ENCODE data around the gene ITGB3. TPM values are rescaled to one million over a fixed set of nuclear protein-coding genes. Genes with fewer than 3 reads are reported as not detected.

ITGB3 gene
- total RNA-seq, 1 donor from 2014 or later: 174 TPM

DNA sequence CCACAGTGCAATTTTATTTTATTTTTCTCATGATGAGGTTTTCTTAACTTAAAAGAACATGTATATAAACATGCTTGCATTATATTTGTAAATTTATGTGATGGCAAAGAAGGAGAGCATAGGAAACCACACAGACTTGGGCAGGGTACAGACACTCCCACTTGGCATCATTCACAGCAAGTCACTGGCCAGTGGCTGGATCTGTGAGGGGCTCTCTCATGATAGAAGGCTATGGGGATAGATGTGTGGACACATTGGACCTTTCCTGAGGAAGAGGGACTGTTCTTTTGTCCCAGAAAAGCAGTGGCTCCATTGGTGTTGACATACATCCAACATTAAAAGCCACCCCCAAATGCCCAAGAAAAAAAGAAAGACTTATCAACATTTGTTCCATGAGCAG lies 57.8 kb downstream of the ITGB3 start:
- Histone ChIP-seq H3K4me3 (ENCODE audit: low read depth, low read length) (no peak overlapping the region), H3K36me3 (ENCODE audit: control insufficient read depth, insufficient read depth, low read length) (peaks cover 7% of the 10 kb centered on the region), H3K27me3 (ENCODE audit: control insufficient read depth, insufficient read depth, low read length) (no peaks in the 10 kb centered on the region)
- no peak for DNase-seq (ENCODE audit: low read depth)
- TF ChIP-seq, protein P1, sequence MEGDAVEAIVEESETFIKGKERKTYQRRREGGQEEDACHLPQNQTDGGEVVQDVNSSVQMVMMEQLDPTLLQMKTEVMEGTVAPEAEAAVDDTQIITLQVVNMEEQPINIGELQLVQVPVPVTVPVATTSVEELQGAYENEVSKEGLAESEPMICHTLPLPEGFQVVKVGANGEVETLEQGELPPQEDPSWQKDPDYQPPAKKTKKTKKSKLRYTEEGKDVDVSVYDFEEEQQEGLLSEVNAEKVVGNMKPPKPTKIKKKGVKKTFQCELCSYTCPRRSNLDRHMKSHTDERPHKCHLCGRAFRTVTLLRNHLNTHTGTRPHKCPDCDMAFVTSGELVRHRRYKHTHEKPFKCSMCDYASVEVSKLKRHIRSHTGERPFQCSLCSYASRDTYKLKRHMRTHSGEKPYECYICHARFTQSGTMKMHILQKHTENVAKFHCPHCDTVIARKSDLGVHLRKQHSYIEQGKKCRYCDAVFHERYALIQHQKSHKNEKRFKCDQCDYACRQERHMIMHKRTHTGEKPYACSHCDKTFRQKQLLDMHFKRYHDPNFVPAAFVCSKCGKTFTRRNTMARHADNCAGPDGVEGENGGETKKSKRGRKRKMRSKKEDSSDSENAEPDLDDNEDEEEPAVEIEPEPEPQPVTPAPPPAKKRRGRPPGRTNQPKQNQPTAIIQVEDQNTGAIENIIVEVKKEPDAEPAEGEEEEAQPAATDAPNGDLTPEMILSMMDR (IDR thresholded peaks at IDR 0.05; ENCODE audit: insufficient read depth, low read length, poor library complexity, severe bottlenecking): no peak

DNA sequence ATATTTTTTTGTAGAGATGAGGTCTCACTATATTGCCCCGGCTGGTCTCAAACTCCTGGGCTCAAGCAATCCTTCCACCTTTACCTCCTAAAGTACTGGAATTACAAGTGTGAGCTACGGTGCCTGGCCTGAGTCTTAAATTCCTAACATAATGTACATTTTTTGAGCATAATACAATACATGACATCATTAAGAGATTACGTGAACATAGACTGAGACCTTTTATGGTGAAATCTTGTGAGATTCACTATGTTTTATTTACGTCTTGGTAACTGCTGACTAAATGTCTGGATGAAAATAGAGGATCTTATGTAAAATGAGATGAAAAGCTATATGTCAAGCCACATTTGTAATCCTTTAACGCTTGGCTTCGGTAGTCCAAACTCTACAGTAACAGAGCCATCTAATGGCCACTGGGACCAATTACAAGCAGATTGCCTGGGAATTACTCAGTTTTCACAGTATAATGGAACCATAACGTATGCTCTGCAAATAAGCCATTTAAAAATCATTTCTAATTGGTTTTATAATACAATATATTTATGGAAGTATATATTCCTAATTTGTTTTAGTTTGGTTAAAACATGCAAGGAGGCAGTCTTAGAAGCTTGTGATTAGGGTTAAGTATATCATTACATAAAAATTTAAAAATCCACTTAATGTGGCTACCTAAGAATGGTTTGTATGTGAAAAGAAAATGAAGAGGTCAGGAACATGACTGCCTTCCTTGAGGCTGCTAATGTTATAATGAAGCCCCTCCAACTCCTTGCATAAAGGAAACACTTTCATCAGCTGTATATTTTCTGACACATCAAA lies 62.0 kb downstream of the ITGB3 start:
- H3K27me3 ChIP-seq (ENCODE audit: control insufficient read depth, insufficient read depth, low read length): no peaks in the 10 kb centered on the region
- no peak overlapping the region for H3K4me3 ChIP-seq (ENCODE audit: low read depth, low read length)
- TF ChIP-seq, protein P1 (IDR thresholded peaks at IDR 0.05; ENCODE audit: insufficient read depth, low read length, poor library complexity, severe bottlenecking): peak; percentile 55
- no peak for DNase-seq (ENCODE audit: low read depth)
- H3K36me3 ChIP-seq (ENCODE audit: control insufficient read depth, insufficient read depth, low read length): peaks cover 3% of the 10 kb centered on the region

GRCh38 chr17:47316311-47316710 lies 62.7 kb downstream of the ITGB3 start:
- H3K36me3 ChIP-seq (ENCODE audit: control insufficient read depth, insufficient read depth, low read length): peaks cover 3% of the 10 kb centered on the region
- TF ChIP-seq, protein P1 (IDR thresholded peaks at IDR 0.05; ENCODE audit: insufficient read depth, low read length, poor library complexity, severe bottlenecking): no peak
- H3K4me3 ChIP-seq (ENCODE audit: low read depth, low read length): no peak overlapping the region
- no peak for DNase-seq (ENCODE audit: low read depth)
- H3K27me3 ChIP-seq (ENCODE audit: control insufficient read depth, insufficient read depth, low read length): no peaks in the 10 kb centered on the region

GRCh38 chr17:47317119-47317518 lies 63.5 kb downstream of the ITGB3 start:
- H3K4me3 ChIP-seq (ENCODE audit: low read depth, low read length): no peak overlapping the region
- DNase-seq (ENCODE audit: low read depth): no peak
- TF ChIP-seq, protein P1 (IDR thresholded peaks at IDR 0.05; ENCODE audit: insufficient read depth, low read length, poor library complexity, severe bottlenecking): no peak
- no peaks in the 10 kb centered on the region for H3K27me3 ChIP-seq (ENCODE audit: control insufficient read depth, insufficient read depth, low read length)
- peaks cover 3% of the 10 kb centered on the region for H3K36me3 ChIP-seq (ENCODE audit: control insufficient read depth, insufficient read depth, low read length)

GRCh38 chr17:47318197-47318918 lies 64.7 kb downstream of the ITGB3 start:
- TF ChIP-seq, protein P1 (IDR thresholded peaks at IDR 0.05; ENCODE audit: insufficient read depth, low read length, poor library complexity, severe bottlenecking): no peak
- DNase-seq (ENCODE audit: low read depth): no peak
- H3K27me3 ChIP-seq (ENCODE audit: control insufficient read depth, insufficient read depth, low read length): no peaks in the 10 kb centered on the region
- no peak overlapping the region for H3K4me3 ChIP-seq (ENCODE audit: low read depth, low read length)
- peaks cover 2% of the 10 kb centered on the region for H3K36me3 ChIP-seq (ENCODE audit: control insufficient read depth, insufficient read depth, low read length)

Data from kidney epithelial cell (primary cell).